ENCODE results near the gene BMP2K.

DNA sequence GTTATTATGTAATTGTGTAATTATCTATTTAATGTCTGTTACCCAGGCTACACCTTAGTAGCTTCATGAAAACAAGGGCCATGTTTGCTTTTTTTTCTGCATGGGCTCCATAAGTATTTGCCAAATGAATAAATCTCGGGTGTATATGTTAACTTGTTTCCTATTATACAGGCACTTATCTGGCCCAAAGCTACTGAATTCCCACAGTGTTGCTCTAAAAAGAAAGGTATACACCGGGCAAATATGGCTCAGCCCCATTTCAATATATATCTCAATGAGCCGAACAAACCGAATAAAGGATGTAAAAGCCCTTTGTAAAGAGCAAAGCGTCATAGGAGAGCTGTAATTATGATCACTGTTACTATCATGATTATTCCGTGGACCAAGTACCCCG lies 162.3 kb downstream of the BMP2K start:
- TF ChIP-seq POLR2A (IDR thresholded peaks at IDR 0.05; ENCODE audit: extremely low read depth, insufficient read length), result no peak
- TF ChIP-seq CTCF (IDR thresholded peaks at IDR 0.05; ENCODE audit: low read depth, low read length), result no peak
- TF ChIP-seq MYC (IDR thresholded peaks at IDR 0.05; ENCODE audit: low read depth, low read length), result no peak
